PC-3 (cell line): ENCODE measurements around the gene BBS7. TPM values are rescaled to one million over a fixed set of nuclear protein-coding genes. Genes with fewer than 3 reads are reported as not detected.

Experiments used
- ATAC-seq: fragments of 200-7000 bp; cut with Tn5 transposase; 2 replicates; pipeline ENCODE4 v1.9.1; 2020; ENCODE audit warnings: mild to moderate bottlenecking, moderate library complexity
- BruUV-seq: library from RNA; stranded (reverse); fragments of 400-500 nt; replicated peaks from 2 replicates; lab custom pipeline; 2021; lab: Mats Ljungman, UMichigan
- CTCF ChIA-PET: fragments of 300-600 bp; sonication (Branson Sonifier 250); formaldehyde crosslinking; loops from one replicate; lab custom pipeline; 2022; ENCODE audit warnings: antibody characterized with exemption; lab: Charles Lee
- POLR2A ChIA-PET: fragments of 300-600 bp; sonication (Branson Sonifier 250); formaldehyde crosslinking; loops from one replicate; lab custom pipeline; 2022; ENCODE audit warnings: antibody characterized with exemption; ENCODE audit not compliant: unreplicated experiment; lab: Charles Lee
- DNase-seq: peaks from one replicate; pipeline ENCODE4 v3.0.0-alpha.2; 2015
- H2AFZ ChIP-seq: fragments of 300-600 bp; sonication (generic); 2 replicates; pipeline ENCODE4 v1.6.0; 2016; ENCODE audit warnings: antibody characterized with exemption, low read length
- H3F3A ChIP-seq: fragments of 300-600 bp; sonication (generic); one replicate; pipeline ENCODE4 v1.6.0; 2017; ENCODE audit warnings: antibody characterized with exemption, low read length, control low read depth, mild to moderate bottlenecking; ENCODE audit not compliant: unreplicated experiment
- H3K27ac ChIP-seq: fragments of 300-600 bp; sonication (generic); 2 replicates; pipeline ENCODE4 v1.5.1; 2016; ENCODE audit warnings: mild to moderate bottlenecking, low read length
- H3K27me3 ChIP-seq: fragments of 300-600 bp; sonication (generic); 2 replicates; pipeline ENCODE4 v1.6.1; 2016; ENCODE audit warnings: low read length, mixed read lengths
- H3K36me3 ChIP-seq: fragments of 300-600 bp; sonication (generic); 2 replicates; pipeline ENCODE4 v1.6.1; 2016; ENCODE audit warnings: low read depth, mixed run types, low read length, mixed read lengths
- H3K4me1 ChIP-seq: fragments of 300-600 bp; sonication (generic); 2 replicates; pipeline ENCODE4 v1.5.1; 2016; ENCODE audit warnings: low read length; ENCODE audit not compliant: insufficient read depth
- H3K4me2 ChIP-seq: fragments of 300-600 bp; sonication (generic); 2 replicates; pipeline ENCODE4 v1.6.0; 2016; ENCODE audit warnings: low read length
- H3K4me3 ChIP-seq: fragments of 300-600 bp; sonication (generic); 2 replicates; pipeline ENCODE4 v1.5.1; 2016; ENCODE audit warnings: mild to moderate bottlenecking, low read length, mixed read lengths
- H3K79me2 ChIP-seq: fragments of 300-600 bp; sonication (generic); 2 replicates; pipeline ENCODE4 v1.6.1; 2017; ENCODE audit warnings: low read length, mixed read lengths
- H3K9ac ChIP-seq: fragments of 300-600 bp; sonication (generic); 2 replicates; pipeline ENCODE4 v1.6.0; 2016; ENCODE audit warnings: mild to moderate bottlenecking, low read length
- H3K9me2 ChIP-seq: fragments of 300-600 bp; sonication (generic); replicated peaks from 2 replicates; pipeline ENCODE4 v1.6.1; 2016; ENCODE audit warnings: mixed run types, low read length, mixed read lengths
- H3K9me3 ChIP-seq: fragments of 300-600 bp; sonication (generic); 2 replicates; pipeline ENCODE4 v1.6.1; 2016; ENCODE audit warnings: low read length, mixed read lengths
- H4K20me1 ChIP-seq: fragments of 300-600 bp; sonication (generic); 2 replicates; pipeline ENCODE4 v1.6.1; 2016; ENCODE audit warnings: low read length, mixed read lengths
- CTCF ChIP-seq: fragments of 300-600 bp; sonication (generic); conservative IDR thresholded peaks from 2 replicates; pipeline ENCODE4 v1.5.1; 2017; ENCODE audit warnings: antibody characterized with exemption, low read depth, mild to moderate bottlenecking, low read length
- EZH2 ChIP-seq: fragments of 300-600 bp; sonication (generic); IDR thresholded peaks from one replicate; pipeline ENCODE4 v1.6.1; 2017; ENCODE audit warnings: antibody characterized with exemption, mild to moderate bottlenecking, low read length; ENCODE audit not compliant: unreplicated experiment
- EZH2phosphoT487 ChIP-seq: fragments of 300-600 bp; sonication (generic); IDR thresholded peaks from 2 replicates; pipeline ENCODE4 v1.6.1; 2018; ENCODE audit warnings: mild to moderate bottlenecking, antibody characterized with exemption, low read length, borderline replicate concordance
- intact Hi-C: fragments of 100-400 bp; cut with micrococcal nuclease; formaldehyde crosslinking; loops from 2 replicates; pipeline ENCODE4 v1.9.0; 2023
- total RNA-seq: library from RNA; depleted of rRNA; stranded (reverse); fragments of >200 nt; gene quantifications from 2 replicates; pipeline ENCODE4 v1.2.3, GENCODE V29; 2014

BBS7 gene
- total RNA-seq, 1 experiment from 2014 or later = 10.1 TPM

- H3K9me2 ChIP-seq = no peaks in the 10 kb centered on the region
- ChIA-PET CTCF (no interaction called here), POLR2A (no interaction called here)
- no peaks in the 10 kb centered on the region for H3K9me3 ChIP-seq
- H3F3A ChIP-seq = no peaks in the 10 kb centered on the region
- no peaks in the 10 kb centered on the region for H3K27me3 ChIP-seq
- H3K4me3 ChIP-seq = no peak overlapping the region
- H3K4me1 ChIP-seq = no peaks in the 10 kb centered on the region
- no peaks in the 10 kb centered on the region for H4K20me1 ChIP-seq
- intact Hi-C loops = no loop called here
- no peak for ATAC-seq
- H2AFZ ChIP-seq = no peak overlapping the region
- H3K79me2 ChIP-seq = no peaks in the 10 kb centered on the region
- no peak for DNase-seq
- TF ChIP-seq EZH2 (no peak), CTCF (no peak), EZH2phosphoT487 (no peak)
- no peaks in the 10 kb centered on the region for H3K36me3 ChIP-seq
- no peak overlapping the region for H3K4me2 ChIP-seq
- no peak overlapping the region for H3K27ac ChIP-seq
- no peak overlapping the region for H3K9ac ChIP-seq
- no TSS peak for BruUV-seq
Measured at GRCh38 chr4:121846662-121847061, 23.6 kb downstream of the BBS7 start.

GRCh38 chr4:121842862-121843261 lies 27.4 kb downstream of the BBS7 start:
- POLR2A ChIA-PET = no interaction called here
- H3K27ac ChIP-seq = no peak overlapping the region
- no peak overlapping the region for H3K9ac ChIP-seq
- intact Hi-C loops = no loop called here
- no peak overlapping the region for H3K4me3 ChIP-seq
- DNase-seq = no peak
- no TSS peak for BruUV-seq
- no peaks in the 10 kb centered on the region for H3K27me3 ChIP-seq
- H3K4me2 ChIP-seq = no peak overlapping the region
- no peaks in the 10 kb centered on the region for H3K9me3 ChIP-seq
- H3K9me2 ChIP-seq = no peaks in the 10 kb centered on the region
- no peak overlapping the region for H2AFZ ChIP-seq
- TF ChIP-seq EZH2phosphoT487 = no peak
- TF ChIP-seq EZH2 = no peak
- no peak for TF ChIP-seq CTCF
- no peaks in the 10 kb centered on the region for H4K20me1 ChIP-seq
- no peaks in the 10 kb centered on the region for H3K36me3 ChIP-seq
- no peaks in the 10 kb centered on the region for H3F3A ChIP-seq
- H3K4me1 ChIP-seq = no peaks in the 10 kb centered on the region
- no peak for ATAC-seq
- H3K79me2 ChIP-seq = no peaks in the 10 kb centered on the region
- CTCF ChIA-PET = no interaction called here

- H3K4me3 ChIP-seq = no peak overlapping the region
- no peaks in the 10 kb centered on the region for H3K4me1 ChIP-seq
- TF ChIP-seq EZH2 (no peak), CTCF (no peak), EZH2phosphoT487 (no peak)
- POLR2A ChIA-PET = no interaction called here
- ATAC-seq (no peak), DNase-seq (no peak)
- no peaks in the 10 kb centered on the region for H3K36me3 ChIP-seq
- no peaks in the 10 kb centered on the region for H3K27me3 ChIP-seq
- H4K20me1 ChIP-seq = no peaks in the 10 kb centered on the region
- no peaks in the 10 kb centered on the region for H3K9me2 ChIP-seq
- no TSS peak for BruUV-seq
- H2AFZ ChIP-seq = no peak overlapping the region
- H3K9ac ChIP-seq = no peak overlapping the region
- no peak overlapping the region for H3K27ac ChIP-seq
- CTCF ChIA-PET = no interaction called here
- H3K4me2 ChIP-seq = no peak overlapping the region
- no peaks in the 10 kb centered on the region for H3F3A ChIP-seq
- no peaks in the 10 kb centered on the region for H3K9me3 ChIP-seq
- no peaks in the 10 kb centered on the region for H3K79me2 ChIP-seq
- intact Hi-C loops = no loop called here
Measured at GRCh38 chr4:121838136-121838535, 32.1 kb downstream of the BBS7 start.
